A204.1 (cell line): ENCODE data around the gene CNOT11.
"Not testable (repeated sequence)": the region's sequence is repeated elsewhere in the genome, so short reads cannot be mapped to it uniquely, and the experiment has no call there.

Experiments
- FAIRE-seq: peaks from 2 replicates; lab custom pipeline; 2012; peaks lifted over from hg19 to GRCh38; lab: Jason Lieb, UNC

The CNOT11 gene

DNA sequence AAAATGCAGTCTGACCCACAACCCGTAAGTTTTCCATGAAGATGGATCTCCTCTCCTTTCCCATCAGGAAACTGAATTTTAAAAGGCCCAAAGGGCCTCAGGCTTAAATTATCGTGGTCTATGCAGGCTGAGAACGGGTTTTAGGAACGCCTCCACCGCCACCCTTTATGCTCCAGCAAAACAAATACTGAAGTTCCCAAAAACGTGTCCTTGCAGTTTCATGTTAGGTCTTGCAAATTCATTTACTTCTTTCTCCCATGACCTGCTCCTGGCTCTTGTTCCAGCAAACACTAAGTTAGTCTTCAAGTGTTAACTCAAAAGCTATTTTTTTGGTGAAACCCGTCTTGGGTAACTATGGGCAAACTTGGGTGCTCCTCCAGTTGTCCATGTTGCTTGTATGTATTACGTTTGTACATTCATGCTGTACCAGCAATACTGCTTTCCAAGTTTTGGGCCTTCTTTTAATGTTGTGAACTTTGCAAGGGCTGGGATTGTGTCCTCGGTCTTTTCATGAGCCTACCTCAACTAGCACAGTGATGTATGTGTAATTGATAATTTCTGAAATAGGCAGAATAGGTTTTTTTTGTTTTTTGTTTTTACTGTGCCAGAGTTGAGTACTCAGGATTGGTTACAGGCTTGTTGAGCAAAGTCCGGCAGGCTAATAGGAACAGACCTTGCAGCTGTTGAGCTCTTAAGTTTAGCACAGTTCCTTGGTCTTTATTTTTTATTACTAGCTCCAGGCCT, 57.6 kb downstream of the CNOT11 start:
- no peak for FAIRE-seq

DNA sequence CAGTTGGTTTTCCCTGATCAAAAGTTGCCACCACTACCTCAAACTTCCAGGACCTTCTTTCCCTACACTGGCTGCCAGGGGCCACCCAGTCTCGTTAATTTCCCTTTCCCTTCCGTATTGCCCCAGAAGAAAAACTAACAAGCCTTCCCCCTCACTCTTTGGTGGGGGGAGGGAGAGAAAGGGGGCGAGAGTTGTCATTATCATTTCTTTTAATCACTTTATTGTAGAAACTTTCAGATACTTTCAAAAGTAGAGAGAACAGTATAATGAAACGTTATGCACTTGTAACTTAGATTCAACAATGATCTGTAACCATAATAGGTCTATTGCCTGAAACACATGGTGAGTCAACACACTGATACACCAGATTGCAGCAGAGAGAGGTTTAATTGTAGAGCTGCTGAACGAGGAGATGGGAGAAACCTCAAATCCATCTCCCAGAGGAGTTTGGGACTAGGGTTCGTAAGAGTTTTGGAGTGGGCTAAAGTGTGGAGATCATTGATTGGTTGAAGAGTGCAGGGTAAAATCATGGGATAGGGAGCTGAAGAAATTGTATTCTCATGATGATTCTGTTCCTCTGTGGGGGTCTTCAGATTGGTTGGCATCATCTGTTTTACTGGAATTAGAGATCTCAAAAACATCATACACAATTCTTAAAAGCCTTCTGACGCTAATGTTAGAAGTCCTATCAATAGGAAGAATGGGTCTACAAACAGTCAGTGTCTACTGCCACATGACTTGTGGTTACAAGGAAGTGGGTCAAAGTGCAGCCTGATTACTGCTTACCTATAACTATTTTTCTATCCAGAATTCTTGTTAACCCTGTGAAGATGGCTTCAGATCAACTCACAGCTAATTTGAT, 58.4 kb downstream of the CNOT11 start:
- FAIRE-seq: no peak

DNA sequence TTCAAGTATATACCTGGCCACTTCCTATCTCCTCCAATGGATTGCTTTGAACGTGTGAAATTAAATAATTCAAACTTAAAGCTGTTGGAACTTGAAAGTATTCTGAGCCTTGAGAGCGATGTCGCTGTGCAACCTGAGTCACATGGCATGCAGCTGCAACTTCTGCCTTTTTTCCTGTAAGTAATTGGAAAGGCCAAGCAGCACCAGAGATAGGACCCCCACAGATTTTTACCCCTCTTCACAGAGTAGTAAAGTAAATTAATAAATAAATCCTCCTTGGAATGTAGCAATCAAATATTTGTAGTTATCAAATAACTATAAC, 59.0 kb downstream of the CNOT11 start:
- no peak for FAIRE-seq

DNA sequence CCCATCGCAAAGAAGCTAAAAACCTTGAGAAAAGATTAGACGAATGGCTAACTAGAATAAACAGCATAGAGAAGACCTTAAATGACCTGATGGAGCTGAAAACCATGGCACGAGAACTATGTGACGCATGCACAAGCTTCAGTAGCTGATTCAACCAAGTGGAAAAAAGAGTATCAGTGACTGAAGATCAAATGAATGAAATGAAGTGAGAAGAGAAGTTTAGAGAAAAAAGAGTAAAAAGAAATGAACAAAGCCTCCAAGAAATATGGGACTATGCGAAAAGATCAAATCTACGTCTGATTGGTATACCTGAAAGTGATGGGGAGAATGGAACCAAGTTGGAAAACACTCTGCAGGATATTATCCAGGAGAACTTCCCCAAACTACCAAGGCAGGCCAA, 63.9 kb downstream of the CNOT11 start:
- not testable (repeated sequence) for FAIRE-seq
